ENCODE data around the gene GART.
A peak's percentile ranks its signal among the peaks of the same experiment; 100 is the strongest.
"Not testable (repeated sequence)": the region's sequence is repeated elsewhere in the genome, so short reads cannot be mapped to it uniquely, and the experiment has no call there.

The GART gene

GRCh38 chr21:33541756-33542639, at the start of gene GART:
Gene GART (minus strand): TSS chr21:33542117. CDS start chr21:33539315, 2,802 bp downstream.
- H3K27me3 ChIP-seq (ENCODE audit: control insufficient read depth, insufficient read depth, low read length), result no peaks in the 10 kb centered on the region
- no peak within 1 kb of the TSS for H3K27ac ChIP-seq (ENCODE audit: low read length)
- H3K4me1 ChIP-seq (ENCODE audit: control insufficient read depth, insufficient read depth, low read length), result no peaks in the 10 kb centered on the region
- WGBS (ENCODE audit: insufficient coverage, insufficient read length), result no CpG with 5 or more reads among the region's 56 CpGs
- peaks cover 3% of the 10 kb centered on the region; the same call in 1 of the 2 replicates for H3K36me3 ChIP-seq (ENCODE audit: control insufficient read depth, insufficient read depth, low read length)
- H3K9me3 ChIP-seq (ENCODE audit: control insufficient read depth, insufficient read depth, low read length), result no peaks in the 10 kb centered on the region
- H3K4me3 ChIP-seq (ENCODE audit: low read length), result peak within 1 kb of the TSS; percentile 96
- DNase-seq (ENCODE audit: low read depth, low spot score), result peak; percentile 47

DNA sequence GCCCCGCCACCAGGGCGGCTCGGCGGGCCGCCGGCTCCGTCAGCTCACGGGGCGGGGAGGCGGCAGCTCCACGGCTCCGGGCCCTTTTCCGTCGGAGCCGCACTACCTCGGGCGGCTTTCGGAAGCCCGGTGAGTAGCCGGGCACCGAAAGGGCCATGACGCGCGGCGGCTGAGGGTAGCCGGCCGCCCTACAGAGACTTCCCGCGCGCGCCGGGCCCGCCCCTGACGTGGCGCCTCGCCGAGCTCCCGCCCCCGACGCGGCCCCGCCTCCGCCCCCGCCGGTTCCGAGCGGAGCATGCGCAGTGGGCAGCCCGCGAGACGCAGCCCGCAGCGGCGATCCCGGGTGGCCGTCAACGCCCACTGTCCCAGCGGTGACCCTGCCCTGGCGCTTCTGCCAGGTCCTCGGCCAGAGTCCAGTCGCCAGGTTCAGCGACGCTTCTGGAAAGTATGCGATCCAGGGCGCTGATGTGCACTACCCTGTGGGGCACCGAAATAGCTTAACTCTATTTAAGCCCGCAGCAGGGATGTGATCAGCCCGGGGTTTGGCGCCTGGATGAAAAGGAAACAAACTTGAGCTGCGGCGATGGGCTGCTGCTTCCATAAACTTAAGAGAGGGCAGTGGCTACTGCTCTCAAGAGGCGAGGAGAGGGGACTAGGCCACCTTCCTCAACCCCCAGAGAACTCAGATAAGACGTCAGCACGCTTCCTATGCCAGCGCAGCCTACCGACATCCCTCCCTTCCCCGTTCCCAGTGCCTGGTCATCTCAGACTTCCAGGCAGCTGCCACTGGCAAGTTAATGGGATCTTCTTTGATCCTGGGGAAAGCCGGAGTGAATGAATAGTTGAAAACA, 46.8 kb upstream of the GART start, which contains the start of gene DONSON:
Gene DONSON, minus strand, starts transcription at position 200 of the 851 bp plus-strand sequence. Its CDS starts 43 bp downstream, at position 157.
- Histone ChIP-seq H3K9me3 (ENCODE audit: control insufficient read depth, insufficient read depth, low read length) (no peaks in the 10 kb centered on the region), H3K27me3 (ENCODE audit: control insufficient read depth, insufficient read depth, low read length) (no peaks in the 10 kb centered on the region), H3K36me3 (ENCODE audit: control insufficient read depth, insufficient read depth, low read length) (no peaks in the 10 kb centered on the region), H3K4me1 (ENCODE audit: control insufficient read depth, insufficient read depth, low read length) (no peaks in the 10 kb centered on the region), H3K27ac (ENCODE audit: low read length) (no peak within 1 kb of the TSS), H3K4me3 (ENCODE audit: low read length) (peak within 1 kb of the TSS; percentile 80)
- WGBS (ENCODE audit: insufficient coverage, insufficient read length), result no CpG with 5 or more reads among the region's 78 CpGs
- DNase-seq (ENCODE audit: low read depth, low spot score), result peak; percentile 48

DNA sequence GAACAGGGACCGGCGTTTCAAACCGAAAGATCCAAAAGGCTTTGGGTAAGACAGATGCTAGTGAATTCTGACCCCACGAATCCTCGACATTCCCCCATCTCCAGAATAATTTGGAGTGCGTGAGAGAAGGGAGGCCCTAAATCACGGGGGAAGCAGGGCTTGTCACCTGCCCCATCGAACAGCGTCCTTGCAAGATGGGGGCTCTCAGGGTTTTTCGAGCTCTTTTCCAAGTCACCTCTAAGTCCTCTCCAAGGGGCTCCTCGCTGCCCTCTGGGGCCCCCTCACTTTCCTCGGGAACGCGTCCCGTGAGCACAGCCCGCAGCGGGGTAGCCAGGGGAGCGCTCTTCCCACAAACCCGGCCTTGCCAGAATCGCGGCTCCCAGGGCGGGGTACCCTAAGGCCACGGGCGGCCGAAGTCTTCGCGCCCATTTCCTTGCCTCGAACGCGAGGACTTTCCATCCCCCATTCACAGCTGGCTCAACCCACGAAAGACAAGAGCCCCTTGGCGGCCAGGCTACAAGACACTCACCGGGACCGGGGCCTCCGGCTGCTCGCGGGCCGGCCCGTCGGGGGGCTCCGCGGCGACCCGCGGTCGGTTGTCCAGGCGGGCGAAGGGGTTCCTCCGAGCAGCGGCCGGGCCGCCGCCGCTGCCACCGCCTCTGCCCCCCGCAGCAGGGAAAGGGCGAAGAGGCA, 46.0 kb upstream of the GART start:
- Histone ChIP-seq H3K36me3 (ENCODE audit: control insufficient read depth, insufficient read depth, low read length) (no peaks in the 10 kb centered on the region), H3K9me3 (ENCODE audit: control insufficient read depth, insufficient read depth, low read length) (no peaks in the 10 kb centered on the region), H3K4me3 (ENCODE audit: low read length) (peak overlapping the region; percentile 80), H3K4me1 (ENCODE audit: control insufficient read depth, insufficient read depth, low read length) (no peaks in the 10 kb centered on the region), H3K27me3 (ENCODE audit: control insufficient read depth, insufficient read depth, low read length) (no peaks in the 10 kb centered on the region), H3K27ac (ENCODE audit: low read length) (no peak overlapping the region)
- DNase-seq (ENCODE audit: low read depth, low spot score), result no peak
- WGBS (ENCODE audit: insufficient coverage, insufficient read length), result no CpG with 5 or more reads among the region's 57 CpGs

GRCh38 chr21:33586927-33587326, 45.0 kb upstream of the GART start:
- Histone ChIP-seq H3K4me1 (ENCODE audit: control insufficient read depth, insufficient read depth, low read length) (no peaks in the 10 kb centered on the region), H3K36me3 (ENCODE audit: control insufficient read depth, insufficient read depth, low read length) (no peaks in the 10 kb centered on the region; the same call in 1 of the 2 replicates), H3K4me3 (ENCODE audit: low read length) (no peak overlapping the region), H3K9me3 (ENCODE audit: control insufficient read depth, insufficient read depth, low read length) (no peaks in the 10 kb centered on the region), H3K27me3 (ENCODE audit: control insufficient read depth, insufficient read depth, low read length) (no peaks in the 10 kb centered on the region), H3K27ac (ENCODE audit: low read length) (no peak overlapping the region)
- WGBS (ENCODE audit: insufficient coverage, insufficient read length), result no CpG with 5 or more reads among the region's 6 CpGs
- DNase-seq (ENCODE audit: low read depth, low spot score), result no peak

GRCh38 chr21:33584455-33584854, 42.5 kb upstream of the GART start:
- Histone ChIP-seq H3K4me3 (ENCODE audit: low read length) (no peak overlapping the region), H3K4me1 (ENCODE audit: control insufficient read depth, insufficient read depth, low read length) (no peaks in the 10 kb centered on the region), H3K27ac (ENCODE audit: low read length) (no peak overlapping the region), H3K9me3 (ENCODE audit: control insufficient read depth, insufficient read depth, low read length) (no peaks in the 10 kb centered on the region), H3K27me3 (ENCODE audit: control insufficient read depth, insufficient read depth, low read length) (no peaks in the 10 kb centered on the region), H3K36me3 (ENCODE audit: control insufficient read depth, insufficient read depth, low read length) (peaks cover 4% of the 10 kb centered on the region; the same call in 1 of the 2 replicates)
- no peak for DNase-seq (ENCODE audit: low read depth, low spot score)
- WGBS (ENCODE audit: insufficient coverage, insufficient read length), result no CpG with 5 or more reads among the region's 3 CpGs

- DNase-seq (ENCODE audit: low read depth, low spot score), result no peak
- Histone ChIP-seq H3K4me3 (ENCODE audit: low read length) (no peak overlapping the region), H3K27me3 (ENCODE audit: control insufficient read depth, insufficient read depth, low read length) (no peaks in the 10 kb centered on the region), H3K9me3 (ENCODE audit: control insufficient read depth, insufficient read depth, low read length) (no peaks in the 10 kb centered on the region), H3K36me3 (ENCODE audit: control insufficient read depth, insufficient read depth, low read length) (peaks cover 8% of the 10 kb centered on the region; the same call in 1 of the 2 replicates), H3K27ac (ENCODE audit: low read length) (no peak overlapping the region), H3K4me1 (ENCODE audit: control insufficient read depth, insufficient read depth, low read length) (no peaks in the 10 kb centered on the region)
- no CpG with 5 or more reads among the region's 7 CpGs for WGBS (ENCODE audit: insufficient coverage, insufficient read length)
Observed at GRCh38 chr21:33578959-33579542, 37.1 kb upstream of the GART start.

DNA sequence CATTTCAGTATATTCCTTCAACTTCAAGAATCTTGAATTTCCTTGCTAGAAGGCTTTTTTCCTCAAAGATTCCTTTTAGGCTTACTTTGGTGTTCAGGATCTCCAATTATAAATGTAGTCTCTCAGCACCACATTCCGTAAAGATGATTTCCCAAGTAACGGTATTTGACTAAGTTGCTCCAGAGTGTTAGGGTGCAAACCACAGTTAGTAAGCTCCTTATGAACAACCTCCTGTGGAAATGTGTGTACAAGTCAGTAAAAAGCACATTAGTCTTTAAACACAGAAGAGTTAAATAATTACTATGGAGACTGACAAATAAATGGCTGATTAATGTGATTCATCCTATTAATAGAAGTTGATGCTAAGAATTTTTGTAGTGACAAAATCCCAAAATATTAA, 36.3 kb upstream of the GART start:
- H3K27ac ChIP-seq (ENCODE audit: low read length), result no peak overlapping the region
- no peaks in the 10 kb centered on the region for H3K4me1 ChIP-seq (ENCODE audit: control insufficient read depth, insufficient read depth, low read length)
- H3K9me3 ChIP-seq (ENCODE audit: control insufficient read depth, insufficient read depth, low read length), result no peaks in the 10 kb centered on the region
- H3K4me3 ChIP-seq (ENCODE audit: low read length), result no peak overlapping the region
- DNase-seq (ENCODE audit: low read depth, low spot score), result no peak
- H3K36me3 ChIP-seq (ENCODE audit: control insufficient read depth, insufficient read depth, low read length), result peaks cover 8% of the 10 kb centered on the region; the same call in 1 of the 2 replicates
- WGBS (ENCODE audit: insufficient coverage, insufficient read length), result no CpG with 5 or more reads among the region's 2 CpGs
- H3K27me3 ChIP-seq (ENCODE audit: control insufficient read depth, insufficient read depth, low read length), result no peaks in the 10 kb centered on the region

- H3K9me3 ChIP-seq (ENCODE audit: control insufficient read depth, insufficient read depth, low read length); H3K4me1 ChIP-seq (ENCODE audit: control insufficient read depth, insufficient read depth, low read length); H3K4me3 ChIP-seq (ENCODE audit: low read length); H3K27me3 ChIP-seq (ENCODE audit: control insufficient read depth, insufficient read depth, low read length); DNase-seq (ENCODE audit: low read depth, low spot score); H3K27ac ChIP-seq (ENCODE audit: low read length): not testable (repeated sequence)
- peaks cover 11% of the 10 kb centered on the region; the same call in 1 of the 2 replicates for H3K36me3 ChIP-seq (ENCODE audit: control insufficient read depth, insufficient read depth, low read length)
- WGBS (ENCODE audit: insufficient coverage, insufficient read length), result no CpG with 5 or more reads among the region's 2 CpGs
Observed at GRCh38 chr21:33576741-33577141, 34.8 kb upstream of the GART start.

DNA sequence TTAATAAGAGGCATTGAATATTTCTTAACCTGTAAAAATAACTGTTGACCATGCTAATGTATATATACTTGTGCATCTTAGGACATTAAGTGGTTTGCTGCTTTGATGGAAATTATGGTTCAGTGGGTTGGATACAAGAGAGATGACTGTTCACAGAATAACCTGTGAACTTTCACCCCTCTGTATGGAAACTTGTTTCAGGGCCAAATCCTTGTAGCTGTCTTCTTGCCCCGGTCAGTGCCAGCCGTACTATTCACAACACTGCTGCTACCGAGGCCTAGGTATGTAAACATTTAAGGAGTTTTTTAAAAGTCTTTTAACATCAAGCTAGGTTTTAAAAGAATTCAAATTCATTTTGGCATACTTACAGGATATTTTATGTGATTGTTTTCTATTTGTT, 30.4 kb upstream of the GART start:
- no CpG with 5 or more reads among the region's 3 CpGs for WGBS (ENCODE audit: insufficient coverage, insufficient read length)
- Histone ChIP-seq H3K4me1 (ENCODE audit: control insufficient read depth, insufficient read depth, low read length) (no peaks in the 10 kb centered on the region), H3K4me3 (ENCODE audit: low read length) (no peak overlapping the region), H3K27ac (ENCODE audit: low read length) (no peak overlapping the region), H3K9me3 (ENCODE audit: control insufficient read depth, insufficient read depth, low read length) (no peaks in the 10 kb centered on the region), H3K36me3 (ENCODE audit: control insufficient read depth, insufficient read depth, low read length) (peaks cover 17% of the 10 kb centered on the region; the same call in 1 of the 2 replicates), H3K27me3 (ENCODE audit: control insufficient read depth, insufficient read depth, low read length) (no peaks in the 10 kb centered on the region)
- DNase-seq (ENCODE audit: low read depth, low spot score), result no peak

All from iPS DF 6.9 (cell line).